Iris pigment epithelial cell (primary cell): ENCODE results near the gene FREM2.

ENCODE experiments used
- DNase-seq: peaks from one replicate; pipeline ENCODE4 v3.0.0-alpha.2; 2011; ENCODE audit warnings: low read depth

Gene FREM2

DNA sequence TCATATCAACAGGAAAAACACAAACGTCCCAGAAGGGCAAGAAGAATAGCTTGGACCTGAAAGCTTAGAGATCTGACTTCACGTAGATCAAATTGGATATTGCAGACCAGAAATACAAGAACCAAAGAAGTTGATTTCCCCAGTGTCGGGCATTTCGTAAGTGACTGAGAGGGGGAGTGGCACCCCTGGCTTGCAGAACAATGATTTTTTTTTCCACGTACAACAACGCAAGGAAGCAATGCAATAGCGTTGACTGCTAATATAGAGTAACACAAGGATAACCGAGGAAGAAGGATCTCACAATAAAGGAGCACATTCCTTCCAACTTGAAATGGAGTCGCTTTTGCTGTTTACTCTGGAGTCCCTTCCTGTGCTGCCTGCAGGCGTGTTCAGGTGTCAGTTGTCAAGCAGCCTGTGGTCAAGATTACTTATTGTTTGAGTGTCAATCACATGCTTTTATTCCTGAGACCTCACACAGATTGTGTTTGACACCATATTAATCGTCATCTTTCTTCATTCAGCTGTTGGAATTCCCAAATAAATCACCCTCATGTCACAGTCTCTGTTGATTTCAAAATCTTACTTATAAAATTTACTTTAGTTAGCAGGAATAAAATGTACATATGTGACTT lies 139.4 kb downstream of the FREM2 start:
- no peak for DNase-seq

DNA sequence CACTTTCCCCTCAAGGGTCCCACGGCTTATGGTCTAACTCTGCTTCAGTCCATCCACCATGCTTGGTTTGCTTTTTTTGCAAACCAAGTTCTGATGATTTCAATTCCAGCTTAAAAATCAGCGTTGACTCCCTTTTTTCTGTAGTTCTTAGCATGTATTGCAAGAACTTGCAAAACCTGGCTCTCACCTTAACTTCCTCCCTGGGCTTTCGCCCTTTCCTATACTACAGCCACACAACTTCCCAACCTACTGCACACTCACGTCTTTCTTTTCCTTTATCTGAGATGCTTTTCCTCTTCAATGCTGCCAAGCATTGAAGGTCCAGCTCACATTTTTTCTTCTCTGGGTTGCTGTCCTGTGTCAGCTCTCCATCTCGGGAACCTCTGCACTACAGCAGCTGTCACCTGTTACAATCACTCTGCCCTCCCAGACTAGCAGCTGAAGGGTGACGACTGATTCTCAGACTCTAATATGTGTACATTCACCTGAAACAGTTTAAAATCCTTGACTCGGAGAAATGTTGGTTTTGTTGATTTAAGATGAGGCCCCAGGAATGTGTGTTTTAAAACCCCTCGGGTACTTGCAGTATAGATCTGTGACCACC lies 143.7 kb downstream of the FREM2 start:
- DNase-seq, result no peak

DNA sequence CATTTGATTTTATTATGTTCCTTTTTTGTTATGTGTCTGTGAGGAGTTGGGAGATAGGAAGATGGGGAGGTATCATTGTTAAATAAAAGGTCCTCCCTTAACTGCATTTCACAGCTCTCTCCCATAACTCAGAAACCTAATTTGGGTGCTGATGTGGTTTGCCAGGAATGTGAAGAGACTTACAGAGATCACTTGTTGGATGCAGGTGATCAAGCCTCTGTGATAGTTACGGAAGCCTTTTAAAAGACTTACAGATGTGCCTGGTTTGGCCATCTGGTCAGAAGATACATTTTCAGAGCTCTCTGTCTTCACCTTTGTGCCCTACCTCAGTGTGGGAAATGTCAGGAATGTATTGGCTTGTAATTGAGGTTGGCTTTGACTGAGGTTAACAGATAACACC lies 157.7 kb downstream of the FREM2 start:
- DNase-seq, result no peak

DNA sequence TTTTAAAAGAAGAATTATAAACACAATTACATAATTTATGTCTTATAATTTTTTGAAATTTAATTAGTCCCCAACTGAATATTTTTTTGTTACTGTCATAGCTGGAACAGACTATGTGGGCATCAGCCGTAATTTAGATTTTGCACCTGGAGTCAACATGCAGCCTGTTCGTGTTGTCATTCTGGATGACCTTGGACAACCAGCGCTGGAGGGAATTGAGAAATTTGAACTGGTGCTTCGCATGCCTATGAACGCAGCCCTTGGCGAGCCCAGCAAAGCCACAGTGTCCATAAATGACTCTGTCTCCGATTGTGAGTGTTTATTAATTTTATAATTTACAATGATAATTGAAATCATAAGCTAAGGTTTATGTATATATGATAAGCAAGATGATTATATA lies 161.5 kb downstream of the FREM2 start:
- DNase-seq, result no peak

DNA sequence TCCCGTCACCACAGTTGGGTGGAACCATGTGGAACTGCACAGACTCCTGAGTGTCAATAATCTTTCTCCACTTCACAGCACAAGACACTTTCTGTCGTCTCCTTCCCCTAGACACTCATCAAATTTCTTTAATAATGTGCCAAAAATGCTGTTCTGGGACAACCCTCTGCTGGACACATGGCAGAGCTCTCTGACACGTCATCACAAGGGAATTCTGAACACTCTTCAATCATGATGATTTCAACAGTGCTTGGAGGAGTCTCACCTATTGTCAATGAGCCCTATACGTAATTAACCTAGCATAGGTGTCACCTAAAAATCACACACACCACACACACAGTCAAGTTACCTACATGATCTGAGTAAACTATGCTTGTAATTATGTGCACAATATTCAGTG lies 162.4 kb downstream of the FREM2 start:
- DNase-seq, result no peak

DNA sequence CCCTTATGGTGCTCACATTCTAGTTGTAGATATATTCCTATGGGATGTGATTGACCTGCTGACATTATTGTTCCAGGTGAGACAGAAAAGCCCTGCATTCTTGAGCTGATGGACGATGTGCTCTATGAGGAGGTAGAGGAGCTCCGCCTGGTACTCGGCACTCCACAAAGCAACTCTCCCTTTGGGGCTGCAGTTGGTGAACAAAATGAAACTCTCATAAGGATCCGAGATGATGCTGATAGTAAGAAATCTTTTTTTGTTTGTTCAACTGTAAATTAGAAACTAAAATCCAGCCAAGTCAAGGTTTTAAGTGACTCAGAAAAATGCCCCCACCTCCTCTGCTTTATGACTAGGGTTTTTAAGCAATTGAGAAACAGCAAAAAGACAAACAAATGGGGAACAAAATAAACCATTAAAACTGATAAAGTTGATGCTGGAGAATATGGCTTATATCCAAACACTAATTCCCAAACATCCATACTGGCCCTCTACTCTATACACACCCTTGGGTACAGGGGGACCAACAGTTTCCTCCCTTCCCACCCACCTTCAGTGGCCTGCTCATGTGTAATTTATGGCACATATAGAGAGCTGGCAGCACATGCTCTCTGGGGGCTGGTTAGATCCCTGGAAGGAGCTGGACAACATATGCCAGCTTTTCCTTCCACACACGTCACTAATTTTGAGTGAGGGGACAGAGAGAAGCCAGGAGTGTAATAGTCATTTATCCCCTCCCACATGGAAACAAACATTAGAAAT lies 164.2 kb downstream of the FREM2 start:
- no peak for DNase-seq

DNA sequence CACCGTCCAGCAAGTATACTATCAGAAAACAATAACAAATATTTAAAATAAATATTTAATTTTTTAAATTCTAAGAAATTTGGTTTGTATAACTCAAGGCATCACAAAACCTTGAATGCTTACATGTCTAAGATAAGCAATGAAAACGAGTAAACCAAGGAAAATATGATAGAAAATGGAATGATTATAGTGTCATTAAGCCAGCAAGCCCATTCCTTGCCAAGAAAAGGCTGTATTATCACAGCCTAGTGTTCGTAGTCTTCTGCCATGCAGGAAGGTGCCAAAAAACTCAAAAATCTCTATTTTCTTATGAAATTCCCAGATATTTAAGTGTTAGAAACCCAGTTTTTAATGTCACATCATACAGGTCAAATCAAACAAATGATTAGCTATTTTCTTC lies 167.3 kb downstream of the FREM2 start:
- no peak for DNase-seq

DNA sequence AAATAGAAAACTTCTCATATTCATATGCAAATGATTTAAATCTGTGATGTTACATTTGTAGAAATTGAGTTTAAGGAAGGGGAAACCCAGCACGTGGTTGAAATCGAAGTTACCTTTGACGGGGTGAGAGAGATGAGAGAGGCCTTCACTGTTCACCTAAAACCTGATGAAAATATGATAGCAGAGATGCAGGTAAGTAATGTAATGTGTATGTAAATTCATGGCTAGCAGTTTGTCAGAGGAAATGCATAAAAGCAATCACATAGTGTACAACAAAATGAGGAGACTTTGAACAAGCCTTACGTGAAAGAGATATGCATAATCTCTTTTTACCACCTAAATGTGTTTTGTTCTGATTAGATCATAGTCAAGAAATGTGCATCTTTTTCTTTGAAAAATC lies 169.2 kb downstream of the FREM2 start:
- DNase-seq, result no peak

DNA sequence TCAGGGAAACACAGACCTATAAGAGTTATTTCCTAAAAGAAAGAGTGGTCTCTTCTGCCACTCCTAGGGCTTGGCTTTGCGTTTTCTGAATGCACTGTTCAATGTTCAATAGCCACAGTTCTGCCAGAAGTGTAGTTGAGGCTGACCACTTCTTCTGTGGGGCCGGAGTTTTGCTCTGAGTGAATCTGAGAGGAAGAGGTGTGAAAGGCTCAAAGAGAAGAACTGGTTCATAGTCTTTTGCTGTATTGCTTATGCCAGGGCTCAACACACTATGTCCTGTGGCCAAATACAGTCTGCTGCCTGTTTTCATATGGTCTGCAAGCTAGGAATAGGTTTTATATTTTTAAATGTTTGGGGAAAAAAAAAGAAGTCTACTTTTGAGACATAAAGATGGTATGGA lies 175.6 kb downstream of the FREM2 start:
- no peak for DNase-seq

DNA sequence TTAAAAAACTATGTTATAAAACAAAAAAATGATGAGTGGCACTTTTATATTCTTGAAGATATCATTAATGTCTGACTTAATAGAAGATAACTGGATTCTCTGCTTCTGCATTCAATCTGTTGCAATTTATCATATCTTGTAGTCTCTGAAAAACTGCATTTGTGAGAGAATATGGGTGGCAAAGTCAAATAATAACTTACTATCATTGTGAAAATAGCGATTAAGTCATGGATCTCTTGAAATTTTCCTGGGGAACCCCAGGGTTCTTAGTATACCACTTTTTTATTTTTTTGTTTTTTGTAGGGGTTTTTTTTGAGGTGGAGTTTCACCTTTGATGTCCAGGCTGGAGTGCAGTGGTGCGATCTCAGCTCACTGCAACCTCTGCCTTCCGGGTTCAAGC lies 176.7 kb downstream of the FREM2 start:
- no peak for DNase-seq

DNA sequence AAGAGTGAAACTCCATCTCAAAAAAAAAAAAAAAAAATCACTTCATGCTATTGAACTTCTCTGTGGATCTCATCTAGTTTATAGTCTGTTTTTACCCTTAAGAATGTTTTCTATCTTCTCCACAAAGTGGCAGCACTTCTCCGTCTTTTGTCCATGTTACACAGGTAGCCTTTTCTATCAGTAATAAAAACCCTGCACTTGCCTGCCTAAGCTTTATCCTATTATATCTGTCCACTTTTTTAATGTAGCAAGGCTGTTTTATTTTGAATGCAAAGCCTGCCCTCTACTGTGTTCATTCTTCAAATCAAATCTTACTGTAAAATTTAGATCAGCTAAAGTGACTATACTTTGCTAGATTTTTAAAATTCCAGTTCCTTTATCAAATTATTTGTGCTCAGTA lies 179.8 kb downstream of the FREM2 start:
- no peak for DNase-seq

DNA sequence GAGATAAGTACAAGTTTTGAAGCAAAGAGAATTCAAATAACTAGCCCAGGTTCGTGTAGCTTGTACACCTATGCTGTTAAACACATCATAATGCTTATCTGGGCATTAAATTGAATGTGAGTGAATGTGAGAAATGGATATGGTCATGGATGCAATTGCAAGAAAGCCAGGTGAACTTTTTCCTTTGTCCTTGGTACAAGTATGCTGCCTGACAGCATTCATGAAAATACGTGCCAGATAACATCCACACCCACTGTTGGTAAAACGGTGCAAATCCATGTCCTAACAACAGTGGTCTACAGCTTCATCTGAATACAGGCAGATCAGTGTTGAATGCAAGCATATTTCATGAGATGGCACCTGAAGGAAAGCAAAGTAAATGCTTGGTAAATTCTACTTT lies 181.5 kb downstream of the FREM2 start:
- DNase-seq, result no peak

DNA sequence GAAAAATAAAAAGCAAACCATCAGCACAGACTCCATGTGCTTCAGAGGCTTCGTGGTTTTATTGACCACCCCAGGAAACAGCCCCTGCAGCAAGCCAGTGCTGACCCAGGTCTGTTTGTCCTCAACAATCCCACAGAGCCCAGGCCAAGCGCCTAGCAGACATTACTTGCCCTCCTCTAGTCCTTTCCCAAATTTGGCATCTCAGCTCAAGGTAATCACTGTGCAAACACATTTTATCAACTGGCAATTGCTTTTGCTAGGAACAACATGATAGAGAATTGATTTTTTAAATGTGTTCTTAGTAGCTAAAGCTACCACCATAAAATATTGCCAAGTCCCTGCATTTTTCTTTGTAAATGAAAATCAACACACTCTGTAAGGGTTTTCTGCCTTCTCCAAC lies 182.0 kb downstream of the FREM2 start:
- no peak for DNase-seq

DNA sequence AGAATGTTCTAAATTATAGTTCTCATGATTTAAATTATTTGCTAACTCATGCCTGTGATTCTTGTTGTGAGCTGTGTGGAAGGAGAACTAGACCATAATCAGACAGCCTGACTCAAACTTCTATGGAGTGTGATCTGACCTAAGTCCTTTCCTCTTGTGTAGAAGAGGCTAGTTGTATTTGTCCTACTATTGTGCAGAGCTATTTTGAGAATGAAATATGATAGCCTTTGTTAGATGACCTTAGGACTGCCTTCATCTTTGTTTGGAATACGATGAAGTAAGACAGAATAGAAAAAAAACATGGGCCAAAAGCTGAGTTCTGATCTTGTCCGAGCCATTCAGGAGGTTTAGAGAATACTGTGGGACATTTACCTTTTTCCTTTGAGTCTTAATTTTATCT lies 184.4 kb downstream of the FREM2 start:
- no peak for DNase-seq

DNA sequence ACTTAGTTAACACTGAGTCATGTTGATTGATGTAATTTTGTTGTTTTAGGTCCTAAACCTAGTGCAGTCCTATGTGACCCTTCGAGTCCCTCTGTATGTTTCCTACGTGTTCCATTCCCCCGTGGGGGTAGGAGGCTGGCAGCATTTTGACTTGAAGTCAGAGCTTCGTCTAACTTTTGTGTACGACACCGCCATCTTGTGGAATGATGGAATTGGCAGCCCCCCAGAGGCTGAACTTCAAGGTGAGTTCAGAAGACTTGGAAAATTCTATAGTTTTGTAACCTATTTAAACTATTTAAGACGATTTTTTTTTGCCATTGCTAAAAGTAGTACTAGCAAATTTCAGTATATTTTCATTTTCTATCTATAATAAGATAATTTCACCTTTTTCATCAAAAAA lies 185.8 kb downstream of the FREM2 start:
- DNase-seq, result peak; percentile 29

DNA sequence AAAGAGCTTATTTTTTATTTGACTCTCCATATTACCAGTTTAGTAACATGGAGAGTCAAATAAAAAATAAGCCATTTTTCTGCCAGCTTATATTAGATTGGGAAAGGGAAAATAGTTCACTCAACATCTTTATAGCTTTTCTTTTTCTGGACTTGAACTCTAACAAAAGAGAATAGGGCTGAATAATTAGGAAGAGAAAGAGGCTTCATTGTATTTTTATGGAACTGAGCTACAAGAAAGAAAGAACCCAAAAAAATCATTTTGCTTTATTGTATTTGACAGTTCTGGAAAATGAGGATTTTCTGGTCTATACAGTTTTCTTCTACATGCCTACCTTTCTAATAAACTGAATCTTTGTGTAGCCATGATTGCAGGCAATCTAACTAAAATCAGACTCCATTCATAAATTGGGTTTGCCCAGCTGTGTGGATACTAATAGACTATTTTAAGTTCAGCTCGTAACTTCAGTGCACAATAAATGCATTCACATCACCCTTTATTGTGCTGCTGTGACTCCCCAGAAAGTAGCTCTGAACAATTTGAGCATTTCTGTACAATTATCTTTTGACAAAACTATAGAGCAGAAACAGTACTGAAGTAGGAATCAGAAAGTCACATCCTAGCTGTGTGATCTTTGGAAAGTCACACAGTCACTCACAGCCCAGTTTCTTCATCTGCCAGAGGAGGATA lies 188.5 kb downstream of the FREM2 start:
- DNase-seq, result no peak

DNA sequence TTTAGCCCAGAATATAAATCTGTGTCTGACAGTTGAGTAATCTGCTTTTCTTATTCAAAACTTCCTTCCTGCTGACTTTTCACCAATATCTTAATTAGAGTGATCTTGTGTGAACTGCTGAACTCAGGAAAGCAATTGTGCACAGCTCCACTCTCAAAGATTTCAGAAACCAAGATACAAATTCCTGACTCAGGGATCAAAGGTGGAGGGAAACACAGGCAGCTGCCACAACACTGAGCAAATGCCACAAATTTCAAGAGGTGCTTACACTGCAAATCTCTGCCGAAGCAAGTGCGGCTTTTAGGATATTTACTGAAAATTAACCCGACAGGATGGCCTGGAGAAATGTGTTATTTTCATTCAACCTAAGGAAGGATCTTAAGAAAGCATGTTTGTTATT lies 192.4 kb downstream of the FREM2 start:
- DNase-seq, result peak; percentile 5

DNA sequence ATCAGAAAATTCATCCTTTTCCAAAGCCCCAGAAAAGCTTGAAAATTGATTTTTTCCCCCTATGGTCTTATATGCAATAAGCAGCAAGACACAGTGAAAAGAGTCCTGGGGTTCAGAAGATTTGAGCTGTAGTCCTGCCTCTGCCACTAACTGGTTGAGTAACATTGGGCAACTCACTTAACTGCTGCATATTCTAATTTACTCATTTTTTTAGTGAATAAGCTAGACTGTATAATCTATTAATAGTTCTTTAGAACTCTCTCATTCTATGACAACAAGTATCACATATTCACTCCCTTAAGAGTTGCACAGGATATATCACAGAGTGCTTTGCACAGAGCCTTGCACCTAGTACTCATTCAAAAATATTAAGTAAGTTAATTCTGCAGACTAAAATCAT lies 192.9 kb downstream of the FREM2 start:
- DNase-seq, result no peak

DNA sequence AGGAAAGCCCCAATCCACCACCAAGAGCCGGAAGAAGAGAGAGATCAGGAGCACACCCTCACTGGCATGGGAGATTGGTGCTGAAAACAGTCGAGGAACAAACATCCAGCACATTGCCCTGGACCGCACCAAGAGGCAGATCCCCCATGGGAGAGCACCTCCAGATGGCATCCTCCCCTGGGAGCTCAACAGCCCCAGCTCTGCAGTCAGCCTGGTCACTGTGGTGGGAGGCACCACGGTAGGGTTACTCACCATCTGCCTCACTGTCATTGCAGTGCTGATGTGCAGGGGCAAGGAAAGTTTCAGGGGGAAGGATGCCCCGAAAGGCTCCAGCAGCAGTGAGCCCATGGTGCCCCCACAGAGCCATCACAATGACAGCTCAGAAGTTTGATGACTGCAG lies 193.5 kb downstream of the FREM2 start:
- no peak for DNase-seq

DNA sequence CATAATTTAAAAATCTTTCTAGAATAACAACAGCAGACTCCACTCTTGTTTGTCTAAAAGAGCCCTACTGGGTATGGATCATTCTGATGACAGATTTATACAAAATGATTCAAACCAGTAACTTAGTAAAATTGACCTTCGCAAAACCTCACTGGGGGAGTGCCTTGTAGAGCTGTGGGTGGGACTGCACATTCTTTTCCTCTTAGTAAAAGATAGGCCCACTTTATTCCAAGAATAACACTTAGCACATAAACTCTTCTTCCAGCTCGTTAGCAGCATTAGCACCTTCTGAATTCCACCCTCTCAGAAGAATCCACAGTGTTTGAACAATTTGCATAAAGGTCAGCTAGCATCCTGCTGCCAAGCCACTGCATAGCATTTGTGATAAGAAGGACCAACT lies 196.9 kb downstream of the FREM2 start:
- peak; percentile 6 for DNase-seq

DNA sequence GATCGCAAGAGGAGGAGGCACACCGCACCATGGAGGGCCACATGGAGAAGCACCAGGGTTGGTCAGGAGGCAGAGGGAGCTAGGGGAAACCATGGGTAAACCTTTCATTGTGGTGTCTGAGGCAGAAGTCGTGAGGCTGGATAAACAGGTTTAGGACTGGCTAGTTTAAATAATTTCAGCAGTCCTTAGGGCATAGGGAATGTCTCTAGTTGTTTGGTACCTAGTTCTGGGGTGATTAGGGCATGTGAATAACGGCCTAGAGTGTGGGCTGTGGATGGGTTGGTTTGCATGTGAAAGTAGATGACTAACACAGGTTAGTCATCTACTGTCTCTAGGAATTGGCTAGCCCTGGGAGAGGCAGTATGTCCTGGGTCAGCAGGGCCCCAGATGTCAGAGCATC lies 201.4 kb downstream of the FREM2 start:
- peak; percentile 46 for DNase-seq

DNA sequence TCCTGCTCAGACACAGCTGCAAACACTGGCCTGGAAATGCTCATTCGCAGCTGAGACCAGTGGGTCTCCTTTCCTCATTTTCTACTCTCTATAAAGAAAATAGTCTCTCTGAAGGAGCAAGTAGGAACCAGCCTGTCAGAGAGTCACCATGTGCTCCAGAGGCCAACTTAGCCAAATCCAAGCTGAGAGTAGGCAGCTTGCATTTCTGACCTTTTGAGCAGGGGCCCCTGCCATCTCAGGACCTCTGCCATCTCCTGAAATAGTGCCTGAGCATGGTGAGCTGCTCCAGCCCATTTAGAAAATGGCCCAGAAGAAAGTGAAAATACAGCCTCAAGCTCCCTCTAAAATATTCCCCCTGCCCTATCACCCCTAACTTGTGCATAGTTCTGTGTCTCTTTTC lies 208.2 kb downstream of the FREM2 start:
- DNase-seq, result no peak

DNA sequence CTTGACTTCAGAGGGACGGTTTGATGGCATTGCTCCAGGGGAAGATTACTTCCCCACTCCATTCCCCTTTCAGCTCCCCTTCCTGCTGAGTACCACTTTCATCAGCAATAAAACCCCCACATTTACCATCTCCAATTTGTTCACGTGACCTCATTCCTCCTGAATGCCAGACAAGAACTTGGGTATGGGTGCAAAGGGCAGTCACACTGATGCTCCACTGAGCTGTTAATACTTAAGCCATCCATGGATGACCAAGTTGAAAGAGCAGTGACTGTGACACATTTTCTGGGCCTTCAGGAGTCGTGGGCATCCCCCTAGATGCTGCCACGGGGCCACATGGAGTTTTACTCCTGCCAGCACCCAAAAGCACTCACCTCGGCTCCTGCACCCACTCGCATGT lies 210.6 kb downstream of the FREM2 start:
- no peak for DNase-seq
